Choroid plexus epithelial cell (primary cell): ENCODE results near the gene DDX46.
"Not testable (repeated sequence)": the region's sequence is repeated elsewhere in the genome, so short reads cannot be mapped to it uniquely, and the experiment has no call there.

ENCODE experiments used
- DNase-seq: peaks from one replicate; pipeline ENCODE4 v3.0.0-alpha.2; 2010; ENCODE audit warnings: low read depth
- H3K4me3 ChIP-seq: 2 replicates; pipeline ENCODE4 v1.5.1; 2011; ENCODE audit warnings: low read depth, mild to moderate bottlenecking, control low read depth, low read length, moderate library complexity
- CTCF ChIP-seq: conservative IDR thresholded peaks from 2 replicates; pipeline ENCODE4 v1.5.1; 2011; ENCODE audit warnings: low read depth, mild to moderate bottlenecking, control low read depth, inconsistent platforms, low read length, moderate library complexity

DDX46 gene

GRCh38 chr5:134824681-134825080 is 66.1 kb downstream of the DDX46 start:
- no peak overlapping the region for H3K4me3 ChIP-seq
- no peak for DNase-seq
- TF ChIP-seq CTCF, result no peak

GRCh38 chr5:134825212-134825611 is 66.6 kb downstream of the DDX46 start:
- no peak for TF ChIP-seq CTCF
- no peak overlapping the region for H3K4me3 ChIP-seq
- peak; percentile 43 for DNase-seq

- TF ChIP-seq CTCF, result no peak
- H3K4me3 ChIP-seq, result no peak overlapping the region
- peak; percentile 90 for DNase-seq
Measured at GRCh38 chr5:134833340-134834032, 74.9 kb downstream of the DDX46 start.

- no peak for TF ChIP-seq CTCF
- no peak for DNase-seq
- no peak overlapping the region for H3K4me3 ChIP-seq
Measured at GRCh38 chr5:134835623-134836022, 77.0 kb downstream of the DDX46 start.

GRCh38 chr5:134837530-134838181 is 79.1 kb downstream of the DDX46 start:
- no peak overlapping the region for H3K4me3 ChIP-seq
- TF ChIP-seq CTCF, result no peak
- DNase-seq, result peak; percentile 48

- not testable (repeated sequence) for H3K4me3 ChIP-seq, DNase-seq
Measured at GRCh38 chr5:134838361-134838760, 79.8 kb downstream of the DDX46 start.

- no peak for TF ChIP-seq CTCF
- no peak for DNase-seq
- H3K4me3 ChIP-seq, result no peak overlapping the region
Measured at GRCh38 chr5:134840811-134841210, 82.2 kb downstream of the DDX46 start.
